HG02885 (cell line): ENCODE measurements around the gene DLGAP1.
"Not testable (repeated sequence)": the region's sequence is repeated elsewhere in the genome, so short reads cannot be mapped to it uniquely, and the experiment has no call there.

ENCODE experiments used
- ATAC-seq: cut with Tn5 transposase; IDR thresholded peaks from one replicate; pipeline ENCODE4 v1.9.1; 2021; ENCODE audit warnings: mild to moderate bottlenecking; ENCODE audit not compliant: unreplicated experiment, poor library complexity

The DLGAP1 gene

GRCh38 chr18:3653851-3654441 is 801.2 kb downstream of the DLGAP1 start:
- ATAC-seq, result no peak

DNA sequence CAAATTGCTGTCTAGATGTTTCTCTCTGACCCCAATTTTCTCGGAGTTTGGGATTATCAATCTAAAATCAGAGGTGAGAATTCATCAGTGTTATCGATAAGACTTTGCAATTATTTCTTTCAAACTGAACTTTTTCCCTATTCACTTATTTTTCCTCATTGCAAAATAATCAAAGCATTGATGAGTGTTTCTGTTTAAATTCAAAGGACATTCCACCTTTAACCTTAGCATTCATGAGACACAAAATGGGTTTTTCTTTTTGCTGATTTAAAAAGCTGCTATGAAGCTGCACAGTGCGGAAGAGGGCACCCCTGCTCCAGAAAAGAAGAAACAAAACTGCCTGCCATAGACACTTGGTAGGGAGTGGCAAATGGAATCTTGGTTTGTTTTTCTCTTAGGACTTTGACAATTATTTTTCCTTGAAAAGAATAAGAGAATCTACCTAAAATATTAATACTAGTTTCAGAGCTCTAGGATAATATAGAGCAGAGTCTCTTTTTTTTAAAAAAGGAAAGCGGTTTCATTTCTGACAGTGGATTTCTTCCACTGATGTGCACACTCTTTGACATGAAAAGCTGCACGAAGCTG is 801.8 kb downstream of the DLGAP1 start:
- no peak for ATAC-seq

DNA sequence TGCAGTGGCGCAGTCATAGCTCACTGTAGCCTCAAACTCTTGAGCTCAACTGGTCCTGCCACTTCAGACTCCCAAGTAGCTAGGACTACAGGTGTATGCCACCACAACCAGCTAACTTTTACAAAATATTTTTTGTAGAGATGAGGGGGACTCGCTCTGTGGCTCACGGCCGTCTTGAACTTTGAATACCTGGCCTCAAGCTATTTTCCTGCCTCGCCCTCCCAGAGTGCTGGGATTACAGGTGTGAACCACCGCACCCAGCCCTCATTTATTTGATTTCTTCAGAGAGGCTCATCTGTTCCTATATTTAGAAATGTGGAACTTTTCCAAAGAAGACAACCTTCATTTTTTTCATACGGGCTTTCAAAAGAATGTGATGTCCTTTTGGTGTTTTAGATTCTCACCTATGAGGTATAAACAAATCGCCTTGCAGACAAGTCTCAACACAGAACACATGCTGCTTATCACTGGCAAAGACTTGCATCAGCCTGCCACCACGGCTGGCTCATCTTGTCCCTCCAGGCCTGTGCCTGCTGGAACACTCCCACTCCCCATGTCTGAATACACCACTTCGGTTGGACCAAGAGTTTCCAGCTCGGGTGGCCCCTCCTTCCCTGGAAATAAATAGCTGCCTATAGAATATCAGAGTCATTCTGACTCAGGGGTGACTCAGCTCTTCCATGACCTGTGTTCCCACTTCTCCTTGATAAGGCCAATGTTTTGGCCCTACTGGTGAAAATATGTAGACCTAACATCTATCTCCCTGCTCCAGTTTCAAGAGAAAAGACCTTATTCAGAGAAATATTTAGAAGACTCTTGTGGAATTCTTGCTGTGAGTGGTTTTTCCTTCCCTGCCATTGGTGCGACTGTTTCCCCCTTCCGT is 802.5 kb downstream of the DLGAP1 start:
- no peak for ATAC-seq

DNA sequence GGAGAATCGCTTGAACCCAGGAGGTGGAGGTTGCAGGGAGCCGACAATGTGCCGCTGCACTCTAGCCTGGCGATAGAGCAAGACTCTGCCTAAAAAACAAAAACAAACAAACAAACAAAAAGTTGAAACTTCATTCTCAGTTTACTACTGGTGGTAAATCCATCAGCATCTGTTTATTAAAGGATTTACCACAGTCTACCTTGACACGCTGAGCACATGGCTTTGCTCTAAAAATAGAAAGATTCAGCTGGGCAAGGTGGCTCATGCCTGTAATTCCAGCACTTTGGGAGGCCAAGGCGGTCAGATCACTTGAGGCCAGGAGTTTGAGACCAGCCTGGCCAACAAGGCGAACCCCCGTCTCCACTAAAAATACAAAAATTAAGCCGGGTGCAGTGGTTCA is 803.8 kb downstream of the DLGAP1 start:
- no peak for ATAC-seq

- ATAC-seq, result not testable (repeated sequence)
These were observed 804.5 kb downstream of the DLGAP1 start for GRCh38 chr18:3650521-3651042.

DNA sequence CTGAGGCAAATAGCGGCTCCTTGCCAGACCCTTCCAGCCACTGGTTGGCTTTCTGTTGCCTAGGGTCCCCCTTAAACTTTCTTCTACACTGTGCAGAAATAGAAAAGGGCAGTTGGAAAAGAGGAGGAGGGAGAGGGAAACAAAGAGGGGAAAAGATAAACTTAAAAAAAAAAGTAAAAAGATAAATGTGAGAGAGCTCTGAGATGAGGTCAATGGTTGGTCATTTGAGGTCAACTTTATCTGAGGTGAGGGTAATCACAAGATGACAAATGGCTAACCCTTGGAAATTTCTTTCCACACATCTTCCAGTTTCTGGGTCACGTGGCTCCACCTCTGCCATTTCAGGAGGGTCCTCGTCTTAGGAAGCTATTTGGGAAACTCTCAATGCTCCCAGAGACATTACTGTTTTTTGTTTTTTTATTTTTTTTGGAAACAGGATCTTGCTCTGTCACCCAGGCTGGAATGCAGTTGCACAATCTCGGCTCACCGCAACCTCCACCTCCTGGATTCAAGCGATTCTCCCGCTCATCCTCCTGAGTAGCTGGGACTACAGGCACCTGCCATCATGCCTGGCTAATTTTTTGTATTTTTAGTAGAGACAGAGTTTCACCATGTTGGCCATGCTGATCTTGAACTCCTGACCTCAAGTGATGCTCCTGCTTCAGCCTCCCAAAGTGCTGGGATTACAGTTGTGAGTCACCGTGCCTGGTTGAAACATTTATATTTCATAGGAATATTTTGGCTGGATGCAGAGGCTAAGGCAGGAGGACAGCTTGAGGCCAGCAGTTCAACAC is 805.3 kb downstream of the DLGAP1 start:
- no peak for ATAC-seq

DNA sequence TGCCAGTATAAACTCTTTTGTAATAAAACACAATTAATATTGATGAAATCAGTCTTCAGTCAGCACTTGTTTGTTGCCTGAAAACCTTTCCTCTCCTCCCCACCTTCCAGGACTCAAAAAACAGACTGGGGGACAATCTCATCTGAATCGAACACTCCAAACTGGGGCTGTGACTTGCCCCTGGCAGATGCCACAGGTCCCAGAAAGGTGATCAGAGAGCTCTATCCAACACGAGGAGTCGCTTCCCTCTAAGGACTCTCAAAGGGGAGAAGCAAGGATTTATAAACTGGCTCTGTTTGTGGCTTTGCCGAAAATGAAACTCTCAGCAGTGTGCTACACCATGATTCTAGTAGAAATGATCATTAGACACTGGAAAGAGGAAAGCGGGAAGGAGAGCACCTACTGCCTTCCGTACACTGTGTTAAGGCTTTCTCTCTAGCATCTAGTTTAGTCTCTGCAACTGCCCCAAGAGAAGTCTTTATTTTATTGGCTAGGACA is 805.9 kb downstream of the DLGAP1 start:
- no peak for ATAC-seq

- no peak for ATAC-seq
These were observed 806.5 kb downstream of the DLGAP1 start for GRCh38 chr18:3648641-3649040.

DNA sequence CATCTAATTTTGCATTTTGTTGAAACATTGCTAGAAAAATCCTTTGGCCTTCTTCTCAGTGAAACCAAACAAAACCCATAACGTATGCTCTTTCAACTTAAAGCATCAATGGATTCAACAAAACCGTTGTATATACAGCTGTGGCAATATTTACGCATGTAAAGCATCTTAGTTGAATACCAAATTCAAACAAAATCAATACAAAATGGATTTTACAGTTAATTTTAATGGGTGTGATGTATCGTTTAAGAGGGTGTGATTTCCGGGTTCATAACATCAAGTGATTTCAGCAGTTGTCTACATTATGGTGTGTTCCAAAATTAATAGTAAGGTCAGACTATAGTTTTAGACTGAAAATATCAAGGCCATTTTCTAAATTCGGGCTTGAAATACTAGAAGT is 806.9 kb downstream of the DLGAP1 start:
- ATAC-seq, result no peak

DNA sequence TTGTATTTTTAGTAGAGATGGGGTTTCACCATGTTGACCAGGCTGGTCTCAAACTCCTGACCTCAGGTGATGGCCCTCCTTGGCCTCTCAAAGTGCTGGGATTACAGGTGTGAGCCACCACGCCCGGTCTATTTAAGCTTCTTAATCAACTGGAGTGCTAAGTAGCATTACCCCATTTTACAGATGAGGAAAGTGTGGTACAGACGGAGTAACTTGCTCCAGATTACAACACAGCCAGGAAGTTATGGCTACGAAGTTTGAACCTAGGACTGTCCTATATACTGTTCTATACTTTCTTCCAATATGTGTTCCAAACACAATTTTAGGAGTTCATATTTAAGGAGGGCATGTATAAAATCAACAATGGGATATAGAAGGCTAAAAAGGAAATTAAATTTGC is 807.5 kb downstream of the DLGAP1 start:
- ATAC-seq, result no peak

GRCh38 chr18:3645384-3646156 is 809.5 kb downstream of the DLGAP1 start:
- no peak for ATAC-seq

DNA sequence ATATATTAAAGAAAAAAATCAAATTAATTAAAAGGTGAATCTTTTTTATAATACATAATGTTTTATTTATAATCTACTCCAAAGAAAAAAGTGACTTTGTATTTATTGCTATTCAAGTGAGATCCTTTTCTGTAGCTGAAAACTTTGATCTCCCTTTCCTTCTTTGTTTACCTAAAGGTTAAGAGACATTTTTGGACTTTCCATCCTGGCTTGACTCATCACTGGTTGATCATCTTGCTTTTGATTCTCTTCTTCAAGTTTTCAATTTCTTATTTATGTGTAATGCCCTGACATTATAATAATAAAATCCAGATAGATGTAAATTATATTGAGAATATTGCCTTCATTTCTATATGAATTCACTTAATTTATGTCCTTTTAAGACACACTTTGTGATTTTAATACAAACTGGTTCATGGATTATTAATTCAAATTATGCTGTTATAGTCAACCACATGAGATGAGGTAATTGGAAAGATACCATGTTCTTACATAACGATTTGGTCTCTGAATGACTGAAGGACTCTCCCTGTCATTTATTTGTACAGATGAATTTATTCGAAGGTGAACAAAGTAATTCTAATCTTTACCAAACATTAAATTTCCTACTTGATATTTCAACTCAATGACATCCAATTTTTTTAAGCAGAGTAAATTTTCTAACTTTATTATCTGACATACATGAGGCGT is 820.7 kb downstream of the DLGAP1 start:
- ATAC-seq, result no peak

DNA sequence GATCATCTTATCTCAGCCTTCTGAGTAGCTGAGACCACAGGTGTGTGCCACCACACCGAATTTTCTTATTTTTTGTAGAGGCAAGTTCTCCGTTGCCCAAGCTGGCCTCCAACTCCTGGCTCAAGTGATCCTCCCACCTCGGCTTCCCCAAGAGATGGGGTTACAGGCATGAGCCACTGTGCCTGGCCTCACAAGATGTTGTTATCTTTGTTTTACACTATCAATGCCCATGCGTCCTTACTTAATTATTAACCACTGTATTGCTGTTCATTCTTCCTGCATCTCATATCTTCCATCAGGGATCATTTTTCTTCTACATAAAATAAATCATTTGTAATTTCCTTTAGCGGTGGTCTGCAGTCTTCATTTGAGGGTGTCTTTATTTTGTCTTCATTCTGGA is 823.2 kb downstream of the DLGAP1 start:
- no peak for ATAC-seq

DNA sequence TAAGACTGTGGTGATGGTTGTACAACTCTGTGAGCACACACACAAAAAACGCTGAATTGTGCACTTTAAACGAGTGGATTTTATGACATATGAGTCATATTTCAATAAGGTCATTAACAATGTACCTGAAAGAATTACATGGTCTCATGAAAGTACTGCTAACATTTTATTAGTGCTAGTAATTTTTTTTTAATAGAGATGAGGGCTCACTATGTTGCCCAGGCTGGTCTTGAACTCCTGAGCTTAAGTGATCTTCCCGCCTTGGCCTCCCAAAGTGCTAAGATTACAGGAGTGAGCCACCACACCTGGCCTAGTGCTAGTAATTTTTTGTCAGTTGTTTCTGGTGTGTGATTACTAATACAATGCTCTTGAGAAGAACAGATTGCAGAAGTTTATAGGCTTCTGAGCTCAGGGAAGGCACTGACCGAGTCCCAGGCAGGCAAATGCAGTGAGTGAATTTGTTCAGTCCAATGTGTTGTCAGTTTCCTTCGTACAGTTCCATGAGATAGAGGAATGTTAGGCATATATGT is 828.1 kb downstream of the DLGAP1 start:
- ATAC-seq, result no peak

DNA sequence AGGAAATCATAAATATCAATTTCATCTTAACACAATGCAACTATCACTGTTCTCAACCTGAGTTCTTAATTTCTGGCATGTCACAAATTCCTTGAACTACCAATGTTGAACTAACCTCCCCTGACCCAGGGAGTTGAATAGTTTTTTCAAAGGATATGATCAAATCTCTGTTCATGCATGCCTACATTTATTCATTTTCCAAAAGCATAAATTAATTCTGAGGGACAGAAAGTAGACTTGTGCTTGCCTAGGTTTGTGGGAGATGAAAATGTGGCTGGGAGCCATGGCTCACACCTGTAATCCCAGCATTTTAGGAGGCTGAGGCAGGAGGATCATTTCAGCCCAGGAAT is 829.4 kb downstream of the DLGAP1 start:
- ATAC-seq, result no peak

DNA sequence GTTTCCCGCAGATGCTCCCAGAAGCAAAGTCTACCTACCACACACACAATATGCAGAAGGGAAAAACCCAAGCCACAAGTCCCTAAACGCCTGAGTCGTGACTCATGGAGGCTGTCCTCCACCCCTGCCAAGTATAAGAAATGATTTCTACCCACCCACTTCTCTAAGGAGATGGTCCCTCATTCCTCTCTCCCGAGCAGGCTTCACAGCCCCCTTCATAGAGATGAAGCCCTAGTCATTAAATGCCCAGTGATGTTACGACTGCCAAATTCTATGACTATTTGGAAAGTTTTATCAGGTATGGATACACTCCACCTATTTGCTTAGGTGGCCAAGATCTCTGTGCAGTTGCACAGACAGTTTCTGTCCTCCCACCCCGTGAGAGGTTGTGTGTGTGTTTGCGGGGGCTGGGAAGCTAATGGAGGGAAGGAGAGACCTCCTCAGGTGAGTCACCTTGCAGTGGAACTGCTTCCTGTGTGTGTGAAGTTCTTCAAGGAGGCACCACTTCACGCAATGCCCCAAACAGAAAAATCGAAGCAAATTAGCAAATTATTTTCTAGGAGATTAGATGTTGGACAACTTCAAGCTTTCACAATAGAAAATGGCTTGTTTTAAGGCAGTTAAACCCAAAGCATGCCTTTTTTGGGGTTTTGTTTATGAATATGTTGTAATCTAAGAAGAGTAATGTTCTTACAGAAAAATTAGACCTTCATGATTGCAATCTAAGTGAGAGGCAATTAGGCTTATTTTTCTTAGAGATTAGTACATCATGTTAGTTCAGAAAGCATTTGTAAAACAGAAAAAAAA is 830.0 kb downstream of the DLGAP1 start:
- ATAC-seq, result no peak

DNA sequence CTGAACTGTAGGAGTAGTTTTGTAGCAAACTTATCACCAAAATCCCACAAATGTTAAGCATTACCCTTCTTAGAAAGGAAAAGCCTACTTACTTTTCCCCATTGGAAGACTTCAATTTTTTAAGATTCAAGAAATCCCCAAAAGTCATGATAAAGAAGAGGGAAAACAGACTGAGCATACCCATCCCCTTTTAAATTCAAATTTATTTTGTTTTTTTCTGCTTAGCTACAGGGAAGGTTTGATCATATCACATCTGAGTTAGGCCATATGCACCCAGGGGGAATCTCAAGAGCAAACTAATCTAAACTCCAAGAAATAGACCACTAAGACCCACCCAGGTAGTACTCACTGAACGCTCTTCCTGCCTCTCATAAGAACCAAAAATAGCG is 830.6 kb downstream of the DLGAP1 start:
- no peak for ATAC-seq
